Femur (tissue), 1 donor: ENCODE data around the gene CYP17A1.
"Not testable (repeated sequence)": the region's sequence is repeated elsewhere in the genome, so short reads cannot be mapped to it uniquely, and the experiment has no call there.

Experiments
- DNase-seq: peaks from one replicate; pipeline ENCODE4 v3.0.0-alpha.2; 2017

Gene CYP17A1

DNA sequence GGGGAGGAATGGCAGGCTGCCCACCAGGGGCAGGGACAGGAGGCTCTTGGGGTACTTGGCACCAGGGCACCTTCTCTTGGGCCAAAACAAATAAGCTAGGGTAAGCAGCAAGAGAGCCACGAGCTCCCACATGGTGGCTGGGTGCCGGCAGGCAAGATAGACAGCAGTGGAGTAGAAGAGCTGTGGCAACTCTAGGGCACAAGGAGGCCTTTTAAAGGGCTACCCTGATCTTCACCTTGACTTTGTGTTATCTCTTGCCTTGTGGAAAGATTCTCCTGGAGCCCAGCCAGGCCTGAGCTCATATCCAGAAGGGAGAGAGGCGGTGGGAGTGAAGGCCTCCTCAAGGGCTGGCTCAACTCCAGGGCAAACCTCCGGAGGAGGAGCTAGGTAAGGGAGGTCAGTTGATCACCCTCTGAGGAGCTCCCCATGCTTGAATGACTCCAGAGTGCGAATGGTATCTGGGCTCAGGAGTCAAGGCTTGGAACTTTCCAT is at the start of gene CYP17A1:
Gene CYP17A1 (minus strand): TSS at position 184 of the 492 bp plus-strand sequence. CDS start 52 bp downstream, at position 132.
- no peak for DNase-seq

DNA sequence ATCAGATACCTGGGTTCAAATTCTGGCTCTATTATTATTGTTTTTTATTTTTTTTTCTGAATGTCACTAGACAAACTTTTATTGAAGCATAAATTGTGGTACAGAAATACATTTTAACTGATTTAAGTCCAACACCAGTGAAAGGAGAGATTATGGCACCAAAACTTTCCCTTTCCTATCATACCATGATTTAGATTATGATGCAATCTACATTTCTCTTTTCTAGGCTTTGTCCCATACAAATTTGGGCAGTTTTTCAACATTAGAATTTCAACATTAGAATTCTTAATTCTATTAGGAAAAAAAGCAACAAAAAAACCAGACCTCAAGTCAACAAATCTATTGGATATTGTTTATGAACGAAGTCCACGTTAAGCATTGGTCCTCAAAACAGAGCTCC is 43.0 kb upstream of the CYP17A1 start:
- DNase-seq, result no peak

DNA sequence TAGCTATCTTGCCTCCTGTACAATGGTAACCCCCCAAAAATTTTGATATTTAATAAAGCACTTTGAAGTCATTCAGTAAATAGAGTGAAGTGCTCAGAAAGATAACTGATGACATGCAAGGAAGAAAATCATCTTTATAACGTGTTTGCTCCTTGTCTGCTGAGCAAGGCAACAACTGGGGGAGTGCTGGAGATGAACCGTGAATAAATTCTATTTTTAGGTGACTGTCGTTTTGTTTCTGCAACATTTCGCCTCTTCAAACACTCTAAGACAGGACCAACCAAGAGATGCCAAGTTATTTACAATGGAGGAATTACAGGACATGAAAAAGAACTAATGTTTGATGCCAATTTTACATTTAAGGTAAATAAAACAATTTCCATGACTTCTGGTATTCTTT is 41.4 kb upstream of the CYP17A1 start:
- no peak for DNase-seq

DNA sequence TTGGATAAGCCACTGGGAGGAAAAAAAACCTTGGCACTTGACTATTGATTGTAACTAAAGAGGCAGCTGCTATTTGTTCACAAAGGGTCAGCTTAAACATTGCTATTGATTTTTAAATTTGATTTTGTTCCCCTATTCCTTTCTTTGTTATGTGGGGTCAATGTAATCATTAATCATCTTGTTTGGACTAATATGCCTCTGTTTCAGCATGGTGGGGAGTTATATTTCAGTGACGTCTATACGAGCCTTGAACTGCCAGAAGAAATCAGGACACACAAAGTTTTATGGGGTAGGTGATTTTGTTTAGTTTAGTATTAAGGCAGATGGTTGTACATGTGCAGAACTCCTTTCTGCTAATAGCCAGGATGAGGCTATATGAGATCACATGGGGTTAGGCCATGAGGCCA is 39.5 kb upstream of the CYP17A1 start:
- DNase-seq, result no peak

GRCh38 chr10:102872163-102872562 is 35.0 kb upstream of the CYP17A1 start:
- no peak for DNase-seq

DNA sequence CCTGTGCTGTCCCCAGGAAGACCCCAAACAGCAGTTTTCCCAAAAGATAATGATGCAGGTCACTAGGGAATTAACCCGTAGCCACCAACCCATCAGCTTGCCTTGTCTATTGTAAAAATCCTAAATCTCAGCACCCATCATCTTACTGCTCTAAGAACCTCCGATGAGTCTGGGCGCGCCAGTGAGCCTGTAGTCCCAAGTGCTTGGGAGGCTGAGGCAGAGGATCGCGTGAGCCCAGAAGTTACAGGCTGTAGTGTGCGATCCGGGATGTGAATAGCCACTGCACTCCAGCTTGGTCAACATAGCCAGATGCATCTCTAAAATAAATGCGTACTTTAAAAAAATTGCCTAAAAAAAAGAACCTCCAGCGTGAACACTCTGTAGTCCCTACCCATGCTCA is 33.0 kb upstream of the CYP17A1 start:
- DNase-seq, result no peak

- peak; percentile 73 for DNase-seq
Observed at GRCh38 chr10:102869258-102870198, 32.3 kb upstream of the CYP17A1 start, which contains the start of gene AS3MT. Gene AS3MT (plus strand): TSS chr10:102869470. CDS start chr10:102869593, 123 bp downstream.

DNA sequence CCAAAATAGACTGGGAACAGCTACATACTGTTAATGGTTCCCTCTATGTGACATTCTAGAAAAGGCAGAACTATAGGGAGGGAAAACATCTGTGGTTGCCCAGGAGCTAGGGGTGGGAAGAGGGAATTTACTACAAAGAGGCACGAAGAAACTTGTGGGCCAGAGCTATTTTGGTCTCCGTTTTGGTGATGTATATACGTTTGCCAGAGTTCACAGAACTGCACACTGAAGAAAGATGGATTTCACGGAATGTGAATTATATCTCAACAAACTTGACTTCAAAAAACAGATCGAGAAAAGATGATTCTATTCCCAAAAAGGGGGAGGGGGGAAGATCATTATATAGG is 31.7 kb upstream of the CYP17A1 start:
- peak; percentile 32 for DNase-seq

- DNase-seq, result no peak
Observed at GRCh38 chr10:102865620-102866019, 28.4 kb upstream of the CYP17A1 start.

- no peak for DNase-seq
Observed at GRCh38 chr10:102863660-102864059, 26.4 kb upstream of the CYP17A1 start.

DNA sequence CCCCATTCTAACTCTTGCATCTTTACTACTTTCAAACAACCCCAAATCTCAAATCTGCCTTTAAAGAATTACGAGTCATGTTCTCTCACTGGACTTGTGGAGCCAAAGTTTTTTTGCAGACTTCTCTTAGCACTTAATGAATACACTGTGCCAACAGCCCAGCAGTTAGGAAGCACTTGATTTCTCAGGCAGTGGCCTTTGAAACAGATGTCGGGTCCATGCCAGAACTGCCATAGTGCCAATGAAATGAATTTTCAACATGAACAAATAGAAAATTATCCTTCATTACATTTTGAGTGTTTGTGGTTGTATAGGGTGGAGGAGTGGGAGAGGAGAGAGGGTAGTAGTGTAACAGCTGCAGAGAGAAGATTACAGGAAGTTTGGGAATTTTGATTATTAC is 22.7 kb upstream of the CYP17A1 start:
- no peak for DNase-seq

DNA sequence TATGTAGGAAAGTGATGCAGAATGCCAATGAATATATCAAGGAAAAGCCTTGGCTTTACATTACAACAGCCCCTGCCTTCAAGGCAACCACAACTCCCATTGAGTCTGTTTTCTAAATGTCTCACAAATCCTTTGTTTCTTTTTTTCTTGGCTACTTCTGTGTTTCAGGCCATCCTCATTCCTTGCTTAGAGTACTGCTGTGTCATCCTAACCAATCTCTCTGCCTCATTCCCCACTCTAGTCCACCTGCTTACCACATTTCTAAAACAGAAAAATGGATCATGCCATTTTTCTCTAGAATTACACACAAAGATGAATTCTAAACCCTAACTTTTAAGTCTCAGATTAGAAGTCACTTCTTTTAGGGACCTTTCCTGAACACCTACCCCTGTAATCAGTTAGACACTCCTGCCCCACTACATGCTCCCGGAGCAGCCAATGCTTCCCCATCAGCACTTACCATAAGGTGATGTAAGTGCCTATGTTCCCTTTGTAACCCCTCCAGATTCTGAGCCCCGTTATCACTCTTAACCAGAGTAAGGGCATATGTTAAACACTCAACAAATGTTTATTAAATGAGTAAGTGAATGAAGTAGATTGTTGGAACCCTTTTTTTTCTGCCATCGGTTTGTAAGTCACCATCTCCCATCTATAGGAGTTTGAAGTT is 19.7 kb upstream of the CYP17A1 start:
- no peak for DNase-seq

DNA sequence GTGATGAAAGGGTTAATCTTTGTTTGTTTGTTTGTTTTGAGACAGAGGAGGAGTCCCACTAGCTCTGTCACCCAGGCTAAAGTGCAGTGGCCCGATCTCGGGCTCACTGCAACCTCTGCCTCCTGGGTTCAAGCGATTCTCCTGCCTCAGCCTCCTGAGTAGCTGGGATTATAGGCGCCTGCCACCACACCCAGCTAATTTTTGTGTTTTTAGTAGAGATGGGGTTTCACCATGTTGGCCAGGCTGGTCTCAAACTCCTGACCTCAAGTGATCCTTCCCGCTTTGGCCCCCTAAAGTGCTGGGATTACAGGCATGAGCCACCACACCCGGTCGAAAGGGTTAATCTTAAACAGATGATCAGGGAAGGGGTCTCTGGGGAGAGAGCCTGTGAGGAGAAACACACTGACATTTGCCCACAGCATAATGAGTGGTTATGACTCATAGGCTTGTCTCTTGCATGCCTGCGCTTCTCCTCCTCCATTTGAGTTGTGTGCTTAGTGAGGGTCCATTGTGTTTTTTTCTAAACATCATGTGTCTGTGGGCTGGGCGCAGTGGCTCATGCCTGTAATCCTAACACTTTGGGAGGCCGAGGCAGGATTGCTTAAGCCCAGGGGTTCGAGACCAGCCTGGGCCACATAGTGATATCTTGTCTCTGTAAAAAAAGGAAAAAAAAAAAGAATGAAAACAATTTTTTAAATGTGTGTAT is 18.7 kb upstream of the CYP17A1 start:
- peak; percentile 36 for DNase-seq

- not testable (repeated sequence) for DNase-seq
Observed at GRCh38 chr10:102853237-102853636, 16.0 kb upstream of the CYP17A1 start.

DNA sequence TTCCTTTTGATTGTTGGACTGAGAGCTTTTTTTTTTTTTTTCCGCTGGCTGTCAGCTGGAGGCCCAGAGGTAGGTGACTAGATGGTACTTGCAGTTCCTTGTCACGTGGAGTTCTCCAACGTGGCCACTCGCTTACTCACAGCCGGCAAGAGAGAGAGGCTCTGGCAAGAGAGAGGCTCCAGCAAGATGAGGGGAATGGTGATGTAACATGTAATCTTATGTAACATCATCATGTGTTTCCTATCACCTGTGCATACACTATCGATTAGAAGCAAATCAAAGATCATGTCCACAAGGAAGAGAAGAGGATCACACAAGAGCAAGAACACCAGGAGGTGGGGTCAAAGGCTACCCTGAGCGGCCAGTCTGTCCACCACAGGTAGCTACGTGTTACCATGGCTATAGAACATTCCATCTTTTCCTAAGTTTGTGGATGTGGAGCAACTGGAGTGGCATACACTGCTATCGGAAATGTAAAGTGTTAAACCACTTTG is 12.9 kb upstream of the CYP17A1 start:
- DNase-seq, result no peak

- DNase-seq, result no peak
Observed at GRCh38 chr10:102845352-102845902, 8.2 kb upstream of the CYP17A1 start.

DNA sequence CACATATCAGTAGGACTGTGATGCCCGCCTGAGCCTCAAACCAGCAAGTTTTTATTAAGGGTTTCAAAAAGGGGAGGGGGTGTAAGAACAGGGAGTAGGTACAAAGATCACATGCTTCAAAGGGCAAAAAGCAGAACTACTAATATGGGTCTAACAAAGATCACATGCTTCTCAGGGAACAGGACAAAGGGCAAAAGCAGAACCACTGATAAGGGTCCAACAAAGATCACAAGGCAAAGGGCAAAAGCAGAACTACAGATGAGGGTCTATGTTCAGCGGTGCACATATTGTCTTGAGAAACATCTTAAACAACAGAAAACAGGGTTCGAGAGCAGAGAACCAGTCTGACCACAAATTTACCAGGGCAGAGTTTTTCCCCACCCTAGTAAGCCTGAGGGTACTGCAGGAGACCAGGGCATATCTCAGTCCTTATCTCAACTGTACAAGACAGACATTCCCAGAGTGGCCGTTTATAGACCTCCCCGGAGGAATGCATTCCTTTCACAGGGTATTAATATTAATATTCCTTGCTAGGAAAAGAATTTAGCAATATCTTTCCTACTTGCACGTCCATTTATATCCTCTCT is 7.1 kb upstream of the CYP17A1 start:
- not testable (repeated sequence) for DNase-seq

DNA sequence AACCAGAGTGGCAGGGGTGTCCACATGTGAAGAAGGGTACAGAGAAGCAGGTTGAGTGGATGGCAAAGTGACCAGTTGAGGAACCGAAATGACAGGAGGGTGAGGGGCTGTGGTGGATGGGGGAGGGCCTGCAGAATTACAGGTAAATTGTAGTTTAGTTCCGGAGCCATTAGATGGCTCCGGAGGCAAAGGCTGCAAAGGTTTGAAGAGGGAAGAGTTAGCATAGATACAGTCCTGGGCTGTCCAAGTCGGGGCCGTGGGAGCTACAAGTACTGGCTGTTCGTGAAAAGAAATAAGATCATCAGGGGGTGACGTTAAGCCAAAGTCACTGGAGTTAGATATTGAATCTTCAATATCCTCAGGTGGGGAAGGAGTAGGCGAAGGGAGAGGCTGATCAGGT is 5.9 kb upstream of the CYP17A1 start:
- not testable (repeated sequence) for DNase-seq

DNA sequence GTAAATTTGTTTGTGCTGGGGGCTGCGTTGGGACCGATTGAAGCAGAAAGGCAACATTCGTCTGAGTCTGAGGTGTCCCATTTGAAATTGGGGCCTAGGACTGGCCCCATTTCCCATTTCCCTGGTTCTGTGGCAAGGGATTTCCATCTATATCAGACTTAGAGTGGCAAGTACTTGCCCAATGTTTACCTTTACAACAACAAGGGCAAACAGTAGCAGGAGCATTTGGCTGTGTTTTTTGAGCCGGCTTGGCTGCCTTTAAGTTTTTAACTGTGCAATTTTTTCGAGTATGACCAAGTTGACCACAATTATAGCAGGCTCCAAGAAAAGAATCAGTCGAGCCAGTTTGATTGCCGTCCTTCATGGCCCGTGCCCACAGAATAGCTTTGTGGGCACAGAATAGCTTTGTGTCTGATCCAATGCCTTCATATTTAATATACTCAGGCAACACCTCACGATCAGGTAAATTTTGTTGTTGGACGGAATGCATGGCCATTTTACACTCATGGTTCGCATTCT is 4.7 kb upstream of the CYP17A1 start:
- DNase-seq, result no peak

DNA sequence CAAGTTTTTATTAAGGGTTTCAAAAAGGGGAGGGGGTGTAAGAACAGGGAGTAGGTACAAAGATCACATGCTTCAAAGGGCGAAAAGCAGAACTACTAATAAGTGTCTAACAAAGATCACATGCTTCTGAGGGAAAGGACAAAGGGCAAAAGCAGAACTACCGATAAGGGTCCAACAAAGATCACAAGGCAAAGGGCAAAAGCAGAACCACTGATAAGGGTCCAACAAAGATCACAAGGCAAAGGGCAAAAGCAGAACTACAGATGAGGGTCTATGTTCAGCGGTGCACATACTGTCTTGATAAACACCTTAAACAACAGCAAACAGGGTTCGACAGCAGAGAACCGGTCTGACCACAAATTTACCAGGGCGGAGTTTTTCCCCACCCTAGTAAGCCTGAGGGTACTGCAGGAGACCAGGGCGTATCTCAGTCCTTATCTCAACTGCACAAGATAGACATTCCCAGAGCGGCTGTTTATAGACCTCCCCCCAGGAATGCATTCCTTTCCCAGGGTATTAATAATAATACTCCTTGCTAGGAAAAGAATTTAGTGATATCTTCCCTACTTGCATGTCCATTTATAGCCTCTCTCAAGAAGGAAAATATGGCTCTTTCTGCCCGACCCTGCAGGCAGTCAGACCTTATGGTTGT is 1.2 kb upstream of the CYP17A1 start:
- DNase-seq, result not testable (repeated sequence)

DNA sequence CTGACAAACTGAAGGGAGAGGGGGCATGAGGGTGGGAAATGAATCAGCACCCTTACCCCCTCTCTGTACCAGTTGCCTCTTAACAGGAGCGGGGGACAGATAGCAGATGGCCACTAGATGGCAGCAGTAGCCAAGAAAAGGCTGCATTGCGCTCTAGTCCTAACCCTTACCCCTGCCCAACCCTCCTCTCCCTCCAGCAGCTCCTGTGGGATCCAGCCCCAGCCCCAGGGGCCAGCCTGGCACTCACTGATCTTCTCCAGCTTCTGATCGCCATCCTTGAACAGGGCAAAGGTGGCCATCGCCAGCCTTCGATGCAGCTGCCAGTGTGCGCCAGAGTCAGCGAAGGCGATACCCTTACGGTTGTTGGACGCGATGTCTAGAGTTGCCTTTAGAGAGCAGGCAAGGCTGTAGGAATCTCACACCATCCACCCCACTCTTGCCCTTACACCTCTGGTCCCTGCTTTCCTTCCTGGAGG is 2.2 kb downstream of the CYP17A1 start:
- DNase-seq, result peak; percentile 87
